BJ (cell line): Measurements from ENCODE around the gene EFCAB12. TPM values are rescaled to one million over a fixed set of nuclear protein-coding genes. Genes with fewer than 3 reads are reported as not detected.

Experiments used
- CTCF ChIA-PET: fragments of 350-600 bp; formaldehyde crosslinking; extraction: SDS; loops from one replicate; lab custom pipeline; 2021; ENCODE audit warnings: antibody characterized with exemption, inconsistent platforms; lab: Yijun Ruan, JAX
- POLR2A ChIA-PET: fragments of 300-600 bp; sonication (Branson Sonifier 250); formaldehyde crosslinking; extraction: SDS; loops from one replicate; lab custom pipeline; 2021; ENCODE audit warnings: antibody characterized with exemption; lab: Charles Lee
- DNase-seq: peaks from one replicate; pipeline ENCODE4 v3.0.0-alpha.2; 2011; ENCODE audit warnings: low read depth
- H3K27me3 ChIP-seq: 2 replicates; pipeline ENCODE4 v1.6.0; 2011; ENCODE audit warnings: low read length; ENCODE audit not compliant: control insufficient read depth, insufficient read depth
- H3K36me3 ChIP-seq: 2 replicates; pipeline ENCODE4 v1.5.1; 2011; ENCODE audit warnings: low read length; ENCODE audit not compliant: control insufficient read depth, insufficient read depth
- H3K4me3 ChIP-seq: 2 replicates; pipeline ENCODE4 v1.5.1; 2011; ENCODE audit warnings: low read depth, mild to moderate bottlenecking, control low read depth, low read length
- CTCF ChIP-seq: IDR thresholded peaks from 2 replicates; pipeline ENCODE4 v1.5.1; 2011; ENCODE audit warnings: low read depth, mild to moderate bottlenecking, control low read depth, inconsistent platforms, low read length, moderate library complexity; ENCODE audit not compliant: insufficient read depth
- polyA plus RNA-seq: library from polyadenylated mRNA; depleted of rRNA; stranded (reverse); fragments of >200 nt; gene quantifications from 2 replicates; pipeline ENCODE4 v1.2.3, GENCODE V29; 2011

The EFCAB12 gene
- polyA plus RNA-seq, 1 experiment: 0.02 TPM

- H3K36me3 ChIP-seq: peaks cover 14% of the 10 kb centered on the region
- ChIA-PET CTCF (no interaction called here), POLR2A (no interaction called here)
- no peak for TF ChIP-seq CTCF
- no peak overlapping the region for H3K4me3 ChIP-seq
- DNase-seq: no peak
- H3K27me3 ChIP-seq: no peaks in the 10 kb centered on the region
Observed at GRCh38 chr3:129434140-129434539, 5.7 kb upstream of the EFCAB12 start.

GRCh38 chr3:129433565-129433964, 5.1 kb upstream of the EFCAB12 start:
- Histone ChIP-seq H3K36me3 (peaks cover 14% of the 10 kb centered on the region), H3K4me3 (no peak overlapping the region), H3K27me3 (no peaks in the 10 kb centered on the region)
- ChIA-PET POLR2A (no interaction called here), CTCF (no interaction called here)
- no peak for TF ChIP-seq CTCF
- DNase-seq: no peak

GRCh38 chr3:129432671-129433070, 4.2 kb upstream of the EFCAB12 start:
- CTCF ChIA-PET: no interaction called here
- Histone ChIP-seq H3K36me3 (peaks cover 14% of the 10 kb centered on the region), H3K27me3 (no peaks in the 10 kb centered on the region), H3K4me3 (no peak overlapping the region)
- DNase-seq: no peak
- TF ChIP-seq CTCF: no peak
- POLR2A ChIA-PET: no interaction called here

- H3K36me3 ChIP-seq: peaks cover 14% of the 10 kb centered on the region
- TF ChIP-seq CTCF: no peak
- no peak for DNase-seq
- ChIA-PET CTCF (no interaction called here), POLR2A (no interaction called here)
- no peak overlapping the region for H3K4me3 ChIP-seq
- H3K27me3 ChIP-seq: no peaks in the 10 kb centered on the region
Observed at GRCh38 chr3:129432036-129432435, 3.6 kb upstream of the EFCAB12 start.

GRCh38 chr3:129429602-129430001, 1.2 kb upstream of the EFCAB12 start:
- TF ChIP-seq CTCF: no peak
- CTCF ChIA-PET: interaction anchor here (1.9 kb wide), 1 partner anchor 46 kb away, joined by 4 read pairs; no protein-coding TSS in a partner anchor
- DNase-seq: no peak
- peaks cover 11% of the 10 kb centered on the region for H3K36me3 ChIP-seq
- H3K4me3 ChIP-seq: no peak overlapping the region
- POLR2A ChIA-PET: no interaction called here
- no peaks in the 10 kb centered on the region for H3K27me3 ChIP-seq
